Tibial nerve (tissue), 4 donors: ENCODE results near the gene IL1RL2. TPM values are rescaled to one million over a fixed set of nuclear protein-coding genes. Genes with fewer than 3 reads are reported as not detected.

Source experiments
- DNase-seq, 2 donors: peaks; one replicate each; pipeline ENCODE4 v3.0.0-alpha.2; 2019; ENCODE audit warnings: low spot score in 2 of 2
- H3K27ac ChIP-seq, 4 donors: fragments of 200-600 bp; sonication (generic) in 3 of 4; one replicate each; pipeline ENCODE4 v1.5.1; 2017 to 2019; ENCODE audit warnings: mild to moderate bottlenecking in 1 of 4
- H3K27me3 ChIP-seq, 2 donors: fragments of 200-600 bp; sonication (generic) in 1 of 2; one replicate each; pipeline versions ENCODE4 v1.5.1 to v1.6.0; 2017 to 2019
- H3K36me3 ChIP-seq, 3 donors: fragments of 200-600 bp; sonication (generic); one replicate each; pipeline ENCODE4 v1.5.1; 2018 to 2019
- H3K4me1 ChIP-seq, 4 donors: fragments of 200-600 bp; sonication (generic) in 3 of 4; one replicate each; pipeline ENCODE4 v1.5.1; 2017 to 2019
- H3K4me3 ChIP-seq, 4 donors: fragments of 200-600 bp; sonication (generic) in 3 of 4; one replicate each; pipeline ENCODE4 v1.5.1; 2017 to 2019; ENCODE audit warnings: mild to moderate bottlenecking in 1 of 4, moderate library complexity in 1 of 4
- H3K9me3 ChIP-seq, 4 donors: fragments of 200-600 bp; sonication (generic) in 3 of 4; one replicate each; pipeline ENCODE4 v1.5.1; 2017 to 2019
- EP300 ChIP-seq, 2 donors: sonication (generic); formaldehyde crosslinking; IDR thresholded peaks; one replicate each; pipeline ENCODE4 v1.6.1; 2017; ENCODE audit warnings: antibody characterized with exemption in 2 of 2, mild to moderate bottlenecking in 1 of 2
- POLR2A ChIP-seq, 2 donors: fragments of 450-650 bp; IDR thresholded peaks; one replicate each; pipeline ENCODE4 v1.6.1; 2017; ENCODE audit warnings: antibody characterized with exemption in 2 of 2, mild to moderate bottlenecking in 2 of 2, moderate library complexity in 2 of 2
- WGBS, 2 donors: methylation state at CpG; one replicate each; pipeline ENCODE4 v1.1.5; 2018; 5-methylcytosine and 5-hydroxymethylcytosine counted together
- total RNA-seq, 4 donors: library from RNA; depleted of rRNA; stranded (reverse); fragments of >200 nt; gene quantifications; one replicate each; pipeline ENCODE4 v1.1.0, GENCODE V29; 2016
- TF ChIP-seq, protein P1 (sequence below), 5 experiments: fragments of 200-600 bp in 3 of 5; fragments of 450-650 bp in 2 of 5; sonication (generic) in 3 of 5; IDR thresholded peaks; one replicate each; pipeline ENCODE4 v1.5.1; 2016 to 2019; ENCODE audit warnings: antibody characterized with exemption in 5 of 5, mild to moderate bottlenecking in 3 of 5, moderate library complexity in 2 of 5

Gene IL1RL2
- total RNA-seq, 4 donors from 2014 or later, result 0.30 TPM; not detected in 3

DNA sequence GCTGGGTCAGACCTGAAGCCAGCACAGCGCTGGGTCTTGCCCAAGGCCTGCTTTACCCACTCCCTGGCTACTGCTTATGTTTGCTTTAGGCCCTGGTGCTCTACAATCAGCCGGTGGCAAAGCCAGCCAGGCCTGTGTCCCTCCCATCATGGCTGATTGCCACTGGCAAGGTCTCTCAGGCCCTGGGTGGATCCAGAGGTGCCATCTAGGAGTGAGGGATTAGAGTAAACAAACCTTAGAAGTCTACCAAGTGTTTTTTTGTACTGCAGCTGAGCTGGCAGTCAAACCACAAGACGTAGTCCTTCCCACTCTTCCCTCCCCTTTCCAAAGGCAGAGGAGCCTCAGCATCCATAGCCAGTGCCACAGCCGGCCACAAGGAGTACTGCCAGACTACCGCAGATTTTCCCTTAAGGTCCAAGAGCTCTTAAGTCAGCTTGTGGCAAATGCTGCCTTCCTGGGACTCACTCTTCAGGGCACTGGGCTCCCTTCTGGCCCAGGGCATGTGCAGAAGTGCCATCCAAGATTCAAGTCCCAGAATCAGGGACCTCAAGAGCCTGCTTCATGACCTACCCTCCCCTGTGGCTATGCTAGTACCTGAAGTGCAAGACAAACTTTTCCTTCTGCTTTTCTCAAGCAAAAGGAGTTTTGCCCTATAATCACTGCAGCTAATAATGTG is 20.0 kb downstream of the IL1RL2 start:
- no peaks in the 10 kb centered on the region for H3K4me1 ChIP-seq
- H3K36me3 ChIP-seq, result no peaks in the 10 kb centered on the region
- 73 to 82% methylated on average over 5 of the region's 5 CpGs for WGBS, 2 donors
- H3K4me3 ChIP-seq, result no peak overlapping the region
- no peaks in the 10 kb centered on the region for H3K27me3 ChIP-seq
- no peak overlapping the region for H3K27ac ChIP-seq
- TF ChIP-seq, protein P1, sequence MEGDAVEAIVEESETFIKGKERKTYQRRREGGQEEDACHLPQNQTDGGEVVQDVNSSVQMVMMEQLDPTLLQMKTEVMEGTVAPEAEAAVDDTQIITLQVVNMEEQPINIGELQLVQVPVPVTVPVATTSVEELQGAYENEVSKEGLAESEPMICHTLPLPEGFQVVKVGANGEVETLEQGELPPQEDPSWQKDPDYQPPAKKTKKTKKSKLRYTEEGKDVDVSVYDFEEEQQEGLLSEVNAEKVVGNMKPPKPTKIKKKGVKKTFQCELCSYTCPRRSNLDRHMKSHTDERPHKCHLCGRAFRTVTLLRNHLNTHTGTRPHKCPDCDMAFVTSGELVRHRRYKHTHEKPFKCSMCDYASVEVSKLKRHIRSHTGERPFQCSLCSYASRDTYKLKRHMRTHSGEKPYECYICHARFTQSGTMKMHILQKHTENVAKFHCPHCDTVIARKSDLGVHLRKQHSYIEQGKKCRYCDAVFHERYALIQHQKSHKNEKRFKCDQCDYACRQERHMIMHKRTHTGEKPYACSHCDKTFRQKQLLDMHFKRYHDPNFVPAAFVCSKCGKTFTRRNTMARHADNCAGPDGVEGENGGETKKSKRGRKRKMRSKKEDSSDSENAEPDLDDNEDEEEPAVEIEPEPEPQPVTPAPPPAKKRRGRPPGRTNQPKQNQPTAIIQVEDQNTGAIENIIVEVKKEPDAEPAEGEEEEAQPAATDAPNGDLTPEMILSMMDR (IDR thresholded peaks at IDR 0.05), result no peak
- TF ChIP-seq POLR2A (IDR thresholded peaks at IDR 0.05), result no peak
- TF ChIP-seq EP300 (IDR thresholded peaks at IDR 0.05), result no peak
- DNase-seq, result no peak
- peaks cover 0 to 12% (median 0%) of the 10 kb centered on the region in 4 donors for H3K9me3 ChIP-seq

DNA sequence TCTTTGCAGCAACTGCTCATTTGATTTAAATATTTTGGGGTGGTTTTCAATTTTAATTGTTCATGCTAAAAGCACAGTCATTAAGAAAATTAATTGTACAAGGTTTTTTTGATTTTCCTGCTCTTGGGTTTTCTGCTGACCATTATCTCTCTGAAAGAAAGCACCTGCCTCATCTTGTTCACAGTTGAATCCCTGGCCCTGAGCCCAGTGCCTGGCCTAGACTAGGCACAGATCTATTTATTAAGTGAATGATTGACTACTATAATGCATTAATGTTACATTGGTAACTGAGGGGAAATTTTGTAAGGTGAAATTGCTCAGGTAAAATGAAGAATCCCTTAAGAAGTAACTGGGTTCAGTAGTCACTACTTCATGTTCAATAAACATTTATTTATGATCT is 22.0 kb downstream of the IL1RL2 start:
- no peaks in the 10 kb centered on the region for H3K4me1 ChIP-seq
- peaks cover 0 to 12% (median 0%) of the 10 kb centered on the region in 4 donors for H3K9me3 ChIP-seq
- no peak overlapping the region for H3K27ac ChIP-seq
- TF ChIP-seq EP300 (IDR thresholded peaks at IDR 0.05) (no peak), POLR2A (IDR thresholded peaks at IDR 0.05) (no peak)
- TF ChIP-seq, protein P1 (IDR thresholded peaks at IDR 0.05), result no peak
- no peak for DNase-seq
- H3K4me3 ChIP-seq, result no peak overlapping the region
- no peaks in the 10 kb centered on the region for H3K27me3 ChIP-seq
- no peaks in the 10 kb centered on the region for H3K36me3 ChIP-seq

DNA sequence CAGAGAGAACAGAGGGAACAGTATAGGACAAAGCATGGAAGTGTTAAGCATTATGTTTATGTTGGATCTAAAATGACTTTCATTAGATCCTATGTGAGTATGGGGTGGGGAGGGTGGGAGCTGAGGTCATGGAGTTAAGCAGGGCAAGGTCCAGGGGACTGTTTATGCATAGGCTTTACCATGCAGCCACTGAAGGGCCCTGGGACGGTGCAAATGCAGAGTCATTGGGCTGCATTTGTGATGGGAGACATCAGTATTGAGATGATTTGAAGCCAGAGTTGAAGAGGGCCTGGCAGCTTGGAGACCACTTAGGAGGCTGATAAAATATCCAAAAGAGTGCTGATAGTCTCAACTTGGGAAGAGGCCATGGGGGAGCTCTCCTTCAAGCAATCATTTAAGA is 22.7 kb downstream of the IL1RL2 start:
- TF ChIP-seq, protein P1 (IDR thresholded peaks at IDR 0.05), result no peak
- TF ChIP-seq EP300 (IDR thresholded peaks at IDR 0.05) (no peak), POLR2A (IDR thresholded peaks at IDR 0.05) (no peak)
- Histone ChIP-seq H3K27ac (no peak overlapping the region), H3K4me1 (no peaks in the 10 kb centered on the region), H3K27me3 (no peaks in the 10 kb centered on the region), H3K4me3 (no peak overlapping the region), H3K9me3 (peaks cover 0 to 6% (median 0%) of the 10 kb centered on the region in 4 donors), H3K36me3 (no peaks in the 10 kb centered on the region)
- DNase-seq, result no peak
- 22 to 33% methylated on average over 1 of the region's 1 CpG for WGBS, 2 donors

DNA sequence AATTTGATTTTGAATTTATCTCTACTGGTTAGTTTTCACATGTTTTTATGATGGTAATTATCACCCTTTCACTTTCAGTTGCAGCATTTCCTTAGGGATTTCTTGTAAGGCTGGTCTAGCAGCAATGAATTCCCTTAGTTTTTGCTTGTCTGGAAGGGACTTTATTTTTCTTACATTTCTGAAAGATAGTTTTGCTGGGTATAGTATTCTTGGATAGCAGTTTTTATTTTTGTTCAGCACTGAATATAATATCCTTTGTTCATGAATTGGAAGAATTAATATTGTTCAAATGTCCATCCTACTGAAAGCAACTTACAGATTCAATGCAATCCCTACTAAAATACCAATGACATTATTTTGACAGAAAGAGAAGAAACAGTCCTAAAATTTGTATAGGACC is 30.2 kb downstream of the IL1RL2 start:
- TF ChIP-seq, protein P1 (IDR thresholded peaks at IDR 0.05), result no peak
- TF ChIP-seq EP300 (IDR thresholded peaks at IDR 0.05) (no peak), POLR2A (IDR thresholded peaks at IDR 0.05) (no peak)
- H3K4me1 ChIP-seq, result no peaks in the 10 kb centered on the region
- H3K36me3 ChIP-seq, result no peaks in the 10 kb centered on the region
- peaks cover 0 to 34% (median 10%) of the 10 kb centered on the region in 4 donors for H3K9me3 ChIP-seq
- no peak for DNase-seq
- H3K4me3 ChIP-seq, result no peak overlapping the region
- H3K27ac ChIP-seq, result no peak overlapping the region
- no peaks in the 10 kb centered on the region for H3K27me3 ChIP-seq

DNA sequence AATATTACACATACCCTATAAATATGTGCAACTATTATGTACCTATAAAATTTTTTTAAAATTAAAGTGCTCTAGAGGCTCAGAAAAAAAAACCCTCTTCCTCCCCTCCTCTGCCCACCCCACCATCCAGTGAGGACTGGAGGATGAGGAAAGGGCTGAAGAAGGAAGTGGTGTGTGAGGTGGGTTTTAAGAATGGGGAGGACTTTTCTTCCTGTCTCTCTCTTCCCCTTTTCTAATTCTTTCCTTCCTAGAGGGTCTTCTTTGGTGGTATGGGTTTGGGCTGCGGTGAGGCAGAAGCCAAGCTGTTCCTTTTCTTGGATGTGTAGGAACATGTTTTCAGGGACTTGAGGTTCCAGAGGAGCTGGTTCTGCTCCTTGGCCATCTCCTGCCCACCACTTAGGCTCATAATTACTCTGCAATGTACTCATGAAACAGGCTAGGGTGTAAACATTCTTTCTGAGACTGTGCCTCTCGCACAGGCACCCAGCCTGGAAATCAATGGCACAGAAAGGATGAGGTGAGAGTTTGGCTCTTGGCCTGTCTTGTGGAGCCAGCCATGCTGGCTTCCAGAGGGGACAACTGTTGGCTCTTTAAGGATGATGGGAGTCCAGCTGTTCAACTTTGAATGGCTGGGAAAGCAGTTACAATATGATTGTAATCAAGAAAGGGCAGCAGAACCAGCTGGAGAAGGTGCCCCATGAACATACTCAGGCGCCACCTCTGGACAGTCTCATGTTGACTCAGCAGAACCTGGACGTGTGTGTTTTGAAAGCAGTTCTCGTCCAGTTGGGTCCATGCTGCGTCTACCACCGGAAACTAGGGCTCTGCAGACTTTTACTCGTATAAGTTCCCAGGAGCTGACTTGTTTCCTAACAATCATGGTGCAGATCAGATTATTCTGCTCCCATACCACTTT is 38.3 kb downstream of the IL1RL2 start:
- Histone ChIP-seq H3K27me3 (no peaks in the 10 kb centered on the region), H3K4me3 (no peak overlapping the region), H3K4me1 (peaks cover 4 to 37% (median 21%) of the 10 kb centered on the region in 4 donors), H3K9me3 (no peaks in the 10 kb centered on the region), H3K36me3 (no peaks in the 10 kb centered on the region), H3K27ac (no peak overlapping the region)
- no peak for DNase-seq
- WGBS, 2 donors, result 80 to 88% methylated on average over 8 of the region's 8 CpGs
- TF ChIP-seq, protein P1 (IDR thresholded peaks at IDR 0.05), result no peak
- no peak for TF ChIP-seq EP300 (IDR thresholded peaks at IDR 0.05)
